Activated naive CD4-positive, alpha-beta T cell treated with anti-CD3 and anti-CD28 coated beads, Interleukin-2, amount 50 U/mL, for 72 hours (primary cell): ENCODE data around the gene ADSL. TPM values are rescaled to one million over a fixed set of nuclear protein-coding genes. Genes with fewer than 3 reads are reported as not detected.

ENCODE experiments used
- ATAC-seq, 2 donors: fragments of 150-1000 bp; cut with Tn5 transposase; 2 replicates each; pipeline ENCODE4 v1.10.0; 2021; ENCODE audit warnings: mild to moderate bottlenecking in 2 of 2, moderate library complexity in 2 of 2
- DNase-seq, 2 donors: peaks; one replicate each; pipeline ENCODE4 v3.0.0; 2021 to 2022; ENCODE audit warnings: low spot score in 2 of 2
- H3K27ac Mint-ChIP-seq, 2 donors: one replicate each; pipeline ENCODE4 v1.8.0; 2022; ENCODE audit warnings: mild to moderate bottlenecking in 2 of 2, mixed read lengths in 2 of 2
- H3K36me3 Mint-ChIP-seq, 2 donors: one replicate each; pipeline ENCODE4 v1.8.0; 2022; ENCODE audit warnings: mixed read lengths in 2 of 2
- H3K9me3 Mint-ChIP-seq, 2 donors: one replicate each; pipeline ENCODE4 v1.8.0; 2022; ENCODE audit warnings: mixed read lengths in 2 of 2
- total RNA-seq, 2 donors: library from RNA; stranded (reverse); gene quantifications; one replicate each; pipeline ENCODE4 v1.2.3, GENCODE V29; 2022

ADSL gene
- total RNA-seq, 2 donors from 2014 or later, result 97.4 to 135 TPM

GRCh38 chr22:40405178-40406062 lies 59.1 kb downstream of the ADSL start:
- ATAC-seq (no peak), DNase-seq (no peak)
- Mint-ChIP-seq H3K36me3 (peaks cover 12 to 22% of the 10 kb centered on the region in 2 donors), H3K9me3 (no peaks in the 10 kb centered on the region), H3K27ac (peak overlapping the region in 1 of 2 donors; percentile 39)

DNA sequence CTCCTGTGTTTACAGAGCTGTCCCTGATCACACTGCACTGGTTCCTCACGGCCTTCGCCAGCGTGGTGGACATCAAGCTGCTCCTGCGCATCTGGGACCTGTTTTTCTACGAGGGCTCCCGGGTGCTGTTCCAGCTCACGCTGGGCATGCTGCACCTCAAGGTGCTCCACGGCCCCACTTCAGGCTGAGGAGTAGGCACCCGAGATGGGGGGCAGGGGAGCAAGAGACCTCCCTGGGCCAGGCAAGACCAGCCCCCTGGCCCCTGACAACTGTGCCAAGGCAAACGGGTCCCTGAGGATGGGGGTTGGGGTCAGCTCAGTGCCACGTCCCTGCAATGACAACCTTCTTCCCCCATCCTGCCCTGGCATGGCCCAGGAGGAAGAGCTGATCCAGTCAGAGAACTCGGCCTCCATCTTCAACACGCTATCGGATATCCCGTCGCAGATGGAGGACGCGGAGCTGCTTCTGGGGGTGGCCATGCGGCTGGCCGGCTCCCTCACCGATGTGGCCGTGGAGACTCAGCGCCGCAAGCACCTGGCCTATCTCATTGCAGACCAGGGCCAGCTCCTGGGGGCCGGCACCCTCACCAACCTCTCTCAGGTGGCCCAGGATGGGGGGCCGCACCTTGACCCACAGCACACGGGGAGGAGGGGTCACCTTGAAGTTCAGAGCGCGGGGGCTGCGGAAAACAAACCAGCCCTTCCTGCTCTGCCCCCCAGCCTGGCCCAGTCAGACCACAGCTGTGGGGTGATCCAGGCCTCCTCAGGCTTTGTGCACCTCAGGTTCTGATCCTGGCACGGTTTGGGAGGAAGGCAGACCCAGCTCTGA lies 60.0 kb downstream of the ADSL start:
- Mint-ChIP-seq H3K36me3 (peaks cover 12 to 24% of the 10 kb centered on the region in 2 donors), H3K9me3 (no peaks in the 10 kb centered on the region), H3K27ac (peak overlapping the region in 1 of 2 donors; percentile 72)
- DNase-seq (no peak), ATAC-seq (no peak)

GRCh38 chr22:40407021-40407761 lies 60.9 kb downstream of the ADSL start:
- DNase-seq (no peak), ATAC-seq (no peak)
- H3K27ac Mint-ChIP-seq, result peak overlapping the region; percentile 72 to 88
- no peaks in the 10 kb centered on the region for H3K9me3 Mint-ChIP-seq
- H3K36me3 Mint-ChIP-seq, result peaks cover 7 to 24% of the 10 kb centered on the region in 2 donors

- DNase-seq (no peak), ATAC-seq (no peak)
- Mint-ChIP-seq H3K36me3 (peaks cover 4 to 26% of the 10 kb centered on the region in 2 donors), H3K27ac (peak overlapping the region; percentile 72 to 88), H3K9me3 (no peaks in the 10 kb centered on the region)
Observed at GRCh38 chr22:40407831-40408717, 61.8 kb downstream of the ADSL start.

DNA sequence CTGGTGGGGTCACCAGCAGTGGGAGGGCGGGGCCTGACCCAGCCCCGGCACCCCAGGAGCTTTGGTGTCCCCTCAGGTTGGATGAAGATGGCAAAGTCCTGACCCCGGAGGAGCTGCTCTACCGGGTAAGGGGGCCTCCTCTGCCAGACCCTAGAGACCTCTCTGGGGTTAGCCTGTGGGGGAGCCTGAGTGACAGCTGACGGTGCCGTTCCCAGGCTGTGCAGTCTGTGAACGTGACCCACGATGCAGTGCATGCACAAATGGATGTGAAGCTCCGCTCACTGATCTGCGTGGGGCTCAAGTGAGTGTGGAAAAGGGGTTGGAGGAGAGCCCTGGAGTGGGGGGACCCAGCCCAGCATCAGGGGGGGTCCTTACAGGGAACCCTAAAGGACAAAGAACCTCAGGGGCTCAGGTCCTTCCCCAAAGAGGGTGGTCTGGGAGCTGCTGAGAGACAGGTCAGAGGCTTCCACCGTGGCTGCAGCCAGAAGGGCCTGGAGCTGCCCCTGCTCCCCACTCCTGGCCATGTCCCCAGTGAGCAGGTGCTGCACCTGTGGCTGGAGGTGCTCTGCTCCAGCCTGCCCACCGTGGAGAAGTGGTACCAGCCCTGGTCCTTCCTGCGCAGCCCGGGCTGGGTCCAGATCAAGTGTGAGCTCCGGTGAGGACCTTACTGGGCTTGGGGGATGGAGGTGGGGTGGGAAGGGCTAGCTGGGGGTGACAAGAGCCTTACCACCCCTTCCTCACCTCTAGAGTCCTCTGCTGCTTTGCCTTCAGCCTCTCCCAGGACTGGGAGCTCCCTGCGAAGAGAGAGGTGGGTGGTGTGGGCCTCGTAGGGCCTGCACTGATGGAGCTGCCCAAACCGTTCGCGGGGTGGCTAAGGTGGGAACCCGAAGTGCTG lies 62.7 kb downstream of the ADSL start:
- ATAC-seq (no peak), DNase-seq (no peak)
- peaks cover 0 to 17% of the 10 kb centered on the region in 2 donors for H3K36me3 Mint-ChIP-seq
- H3K9me3 Mint-ChIP-seq, result no peaks in the 10 kb centered on the region
- peak overlapping the region; percentile 36 to 46 for H3K27ac Mint-ChIP-seq

GRCh38 chr22:40409613-40410113 lies 63.4 kb downstream of the ADSL start:
- ATAC-seq, result no peak
- H3K9me3 Mint-ChIP-seq, result no peaks in the 10 kb centered on the region
- peaks cover 0 to 16% of the 10 kb centered on the region in 2 donors for H3K36me3 Mint-ChIP-seq
- peak overlapping the region in 1 of 2 donors; percentile 29 for H3K27ac Mint-ChIP-seq
- no peak for DNase-seq

GRCh38 chr22:40410272-40410671 lies 64.0 kb downstream of the ADSL start:
- Mint-ChIP-seq H3K27ac (peak overlapping the region in 1 of 2 donors; percentile 68), H3K9me3 (no peaks in the 10 kb centered on the region), H3K36me3 (peaks cover 0 to 16% of the 10 kb centered on the region in 2 donors)
- DNase-seq, result no peak
- ATAC-seq, result no peak

- DNase-seq, result no peak
- Mint-ChIP-seq H3K27ac (peak overlapping the region; percentile 42 to 65), H3K9me3 (no peaks in the 10 kb centered on the region), H3K36me3 (peaks cover 0 to 20% of the 10 kb centered on the region in 2 donors)
- no peak for ATAC-seq
Observed at GRCh38 chr22:40410731-40411505, 64.6 kb downstream of the ADSL start.

GRCh38 chr22:40411506-40411861 lies 65.2 kb downstream of the ADSL start:
- Mint-ChIP-seq H3K9me3 (no peaks in the 10 kb centered on the region), H3K27ac (peak overlapping the region; percentile 42 to 65), H3K36me3 (peaks cover 0 to 26% of the 10 kb centered on the region in 2 donors)
- ATAC-seq, result no peak
- DNase-seq, result no peak

DNA sequence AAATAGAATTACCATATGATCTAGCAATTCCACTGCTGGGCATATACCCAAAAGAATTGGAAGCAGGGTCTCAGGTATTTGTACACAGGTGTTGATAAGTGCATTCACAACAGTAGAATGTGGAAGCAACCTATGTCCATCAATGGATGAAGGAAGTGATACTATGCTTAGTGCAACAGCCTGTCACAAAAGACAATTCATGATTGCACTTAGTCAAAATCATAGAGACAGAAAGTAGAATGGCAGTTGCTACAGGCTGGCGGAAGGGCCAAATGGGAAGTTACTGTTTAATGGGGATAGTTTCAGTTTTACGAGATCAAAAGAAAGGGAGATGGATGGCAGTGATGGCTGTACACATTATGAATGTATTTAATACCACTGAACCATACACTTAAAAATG lies 66.1 kb downstream of the ADSL start:
- ATAC-seq (no peak), DNase-seq (no peak)
- no peaks in the 10 kb centered on the region for H3K9me3 Mint-ChIP-seq
- H3K36me3 Mint-ChIP-seq, result peaks cover 0 to 29% of the 10 kb centered on the region in 2 donors
- H3K27ac Mint-ChIP-seq, result peak overlapping the region in 1 of 2 donors; percentile 12

GRCh38 chr22:40413873-40414272 lies 67.6 kb downstream of the ADSL start:
- peaks cover 0 to 29% of the 10 kb centered on the region in 2 donors for H3K36me3 Mint-ChIP-seq
- DNase-seq, result no peak

GRCh38 chr22:40414311-40414710 lies 68.0 kb downstream of the ADSL start:
- Mint-ChIP-seq H3K27ac (peak overlapping the region; percentile 20 to 87), H3K36me3 (peaks cover 0 to 29% of the 10 kb centered on the region in 2 donors), H3K9me3 (no peaks in the 10 kb centered on the region)
- ATAC-seq (no peak), DNase-seq (no peak)

More at GRCh38 chr22:40413873-40414272, 67.6 kb downstream of the ADSL start:
- no peaks in the 10 kb centered on the region for H3K9me3 Mint-ChIP-seq
- peak overlapping the region; percentile 20 to 87 for H3K27ac Mint-ChIP-seq
- ATAC-seq, result no peak

- DNase-seq (no peak), ATAC-seq (no peak)
- peaks cover 0 to 29% of the 10 kb centered on the region in 2 donors for H3K36me3 Mint-ChIP-seq
- peak overlapping the region; percentile 76 to 98 for H3K27ac Mint-ChIP-seq
- no peaks in the 10 kb centered on the region for H3K9me3 Mint-ChIP-seq
Observed at GRCh38 chr22:40414838-40415505, 68.7 kb downstream of the ADSL start.
